Activated CD4-positive, CD25-positive, alpha-beta regulatory T cell treated with anti-CD3 and anti-CD28 coated beads, Interleukin-2, amount 50 U/mL, for 16 hours (primary cell): ENCODE results near the gene PRRC2A.

Experiments
- DNase-seq: peaks from one replicate; pipeline ENCODE4 v3.0.0-alpha.2; 2020; ENCODE audit warnings: low read depth, low spot score

The PRRC2A gene

GRCh38 chr6:31651602-31652191, 31.2 kb downstream of the PRRC2A start:
- DNase-seq, result no peak

DNA sequence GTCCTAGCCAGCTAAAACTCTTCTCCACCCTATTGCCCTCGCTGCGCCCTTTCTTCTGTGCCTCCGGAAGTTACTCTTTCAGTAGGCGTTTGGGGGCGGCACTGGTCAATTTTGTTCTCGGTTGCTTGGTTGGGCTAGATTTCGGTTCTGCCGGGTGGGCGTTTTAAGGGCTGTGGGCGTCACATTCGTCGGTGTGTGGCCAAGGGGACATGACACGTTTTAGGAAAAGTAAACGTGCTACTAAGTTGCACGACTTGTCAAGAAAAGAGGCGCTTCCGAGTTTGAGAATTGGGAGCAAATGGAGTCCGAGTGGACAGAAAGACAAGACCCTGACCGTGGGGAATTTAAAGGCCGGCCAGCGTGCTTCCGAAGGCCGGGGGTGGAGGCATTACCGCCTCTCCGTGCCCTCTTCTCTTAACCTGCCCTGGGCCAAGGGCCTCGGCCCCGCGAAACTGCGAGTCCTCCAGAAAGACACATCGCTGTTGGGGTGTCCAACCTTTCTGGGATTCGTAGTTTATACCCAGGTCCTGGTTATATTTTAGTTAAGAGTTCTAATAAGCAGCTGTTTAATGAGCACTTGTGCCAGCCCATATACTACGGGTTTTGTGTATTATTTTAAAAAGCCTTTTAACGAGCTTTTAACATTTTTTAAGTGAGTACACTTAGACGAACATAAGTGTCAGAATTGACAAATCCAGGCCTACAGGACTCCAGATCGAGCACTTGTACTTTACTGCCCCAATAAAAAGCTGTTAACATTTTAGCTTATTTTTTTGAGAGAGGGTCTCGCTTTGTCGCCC, 32.6 kb downstream of the PRRC2A start:
- DNase-seq, result no peak

- DNase-seq, result no peak
Observed at GRCh38 chr6:31654574-31655348, 34.2 kb downstream of the PRRC2A start.

- no peak for DNase-seq
Observed at GRCh38 chr6:31655349-31656237, 35.1 kb downstream of the PRRC2A start, which contains the start of gene APOM. Gene APOM (plus strand): TSS chr6:31655894. CDS start chr6:31655967, 73 bp downstream.

- DNase-seq, result no peak
Observed at GRCh38 chr6:31657406-31658157, 37.1 kb downstream of the PRRC2A start.

DNA sequence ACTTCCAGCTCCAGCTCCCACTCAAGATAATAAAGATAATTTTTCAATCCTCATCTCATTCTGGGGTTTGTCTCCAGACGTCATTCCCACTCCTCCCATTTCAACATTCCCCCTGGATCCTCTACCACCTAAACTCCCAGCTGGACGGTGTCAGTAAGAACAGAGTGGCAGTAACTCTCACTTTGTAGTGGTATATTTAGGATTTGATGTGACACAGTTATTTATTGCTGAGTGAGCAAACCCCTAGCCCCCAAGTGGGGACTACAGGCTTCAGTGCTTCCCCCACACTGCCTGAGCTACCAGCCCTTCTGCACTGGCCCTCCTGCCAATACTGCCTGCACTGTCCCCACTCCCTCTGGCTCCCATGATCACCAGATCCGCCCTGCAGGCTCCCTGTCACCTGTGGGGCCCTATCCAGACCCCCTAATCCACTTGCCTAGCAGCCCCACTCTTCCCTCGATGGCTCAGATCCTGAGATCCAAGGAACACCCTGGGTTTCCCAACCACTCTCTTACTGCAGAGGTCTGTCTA, 37.7 kb downstream of the PRRC2A start:
- no peak for DNase-seq

GRCh38 chr6:31658983-31659648, 38.6 kb downstream of the PRRC2A start:
- DNase-seq, result no peak

- no peak for DNase-seq
Observed at GRCh38 chr6:31659649-31660380, 39.3 kb downstream of the PRRC2A start.

DNA sequence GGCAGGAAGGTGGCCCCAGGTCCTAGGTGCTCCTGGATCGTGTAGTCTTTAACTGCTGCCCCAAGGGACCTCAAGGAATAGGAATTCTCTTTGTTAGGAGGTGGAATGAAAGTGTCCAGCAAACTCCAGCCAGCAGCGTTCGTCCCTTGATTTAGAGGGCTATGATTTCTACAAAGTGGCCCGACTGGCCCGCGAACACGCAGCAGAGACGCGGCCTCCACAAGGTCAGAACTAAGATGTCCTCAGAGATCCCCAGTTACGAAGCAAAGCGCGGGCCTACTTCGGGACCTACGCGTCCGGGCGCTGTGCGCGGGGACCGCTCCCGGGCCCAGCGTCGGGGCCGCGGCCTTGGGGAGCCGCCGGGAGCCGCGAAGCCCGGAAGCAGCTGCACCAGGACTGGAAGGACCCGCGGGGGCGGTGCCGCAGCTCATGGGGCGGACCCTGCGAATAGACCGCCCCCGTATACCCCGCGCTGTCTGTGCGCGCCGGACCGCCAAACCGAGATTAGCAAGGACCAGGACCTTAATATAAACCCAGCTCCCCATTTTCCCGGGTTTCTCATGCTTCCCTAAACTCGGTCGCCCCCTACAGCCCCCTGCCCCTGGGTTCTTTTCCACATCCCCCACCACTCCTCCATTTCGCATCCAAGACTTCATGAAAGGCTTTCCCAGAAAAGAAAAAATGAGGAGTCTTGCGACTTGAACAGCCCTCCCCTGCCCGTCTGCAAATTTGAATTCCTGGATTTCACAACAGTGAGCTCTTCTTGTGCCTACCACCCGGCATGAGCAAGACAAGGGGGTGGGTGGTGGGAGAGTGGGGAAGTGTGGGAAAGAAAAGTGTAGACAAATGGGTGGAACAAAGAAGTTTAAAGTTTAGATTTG, 40.1 kb downstream of the PRRC2A start, which contains the start of gene C6orf47:
Gene C6orf47, minus strand, starts transcription at position 398 of the 881 bp plus-strand sequence. CDS start 831 bp downstream, outside the sequence.
- peak; percentile 50 for DNase-seq

- no peak for DNase-seq
Observed at GRCh38 chr6:31661262-31662123, 41.0 kb downstream of the PRRC2A start.

- DNase-seq, result no peak
Observed at GRCh38 chr6:31662124-31662723, 41.7 kb downstream of the PRRC2A start.

DNA sequence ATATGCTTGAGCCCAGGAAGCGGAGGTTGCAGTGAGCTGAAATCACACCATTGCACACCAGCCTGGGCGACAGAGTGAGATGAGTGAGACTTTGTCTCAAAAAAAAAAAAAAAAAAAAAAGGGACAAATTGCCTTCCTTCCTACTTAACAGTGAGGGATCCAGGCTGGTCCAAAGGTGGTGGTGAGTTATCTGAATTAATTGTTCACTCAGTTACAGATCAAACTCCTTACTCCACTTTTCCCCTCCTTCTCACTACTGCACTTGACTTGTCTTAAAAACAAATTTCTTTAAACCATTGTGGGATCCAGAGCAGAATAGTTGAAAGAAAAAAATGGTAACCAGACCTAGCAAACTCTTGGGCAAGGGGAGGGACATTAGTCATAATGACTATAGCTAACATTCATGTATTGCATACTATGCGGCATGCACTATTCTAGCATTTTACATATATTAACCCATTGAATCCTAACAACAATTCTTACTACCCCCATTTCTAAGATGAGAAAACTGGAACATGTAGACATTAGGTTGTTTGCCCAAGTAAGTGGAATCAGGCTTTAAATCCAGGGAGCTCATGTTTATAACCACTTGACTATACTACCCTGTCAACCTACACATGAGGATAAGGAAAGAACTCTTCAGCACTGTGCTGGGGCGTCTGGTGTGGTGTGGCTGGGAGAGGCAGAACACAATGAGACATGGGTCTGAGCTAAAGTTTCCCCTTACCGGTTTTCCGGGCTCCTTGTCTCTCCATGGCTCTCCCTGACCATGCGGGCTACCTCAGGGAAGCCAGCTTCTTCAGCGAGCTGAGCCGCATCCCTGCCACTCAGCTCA, 42.8 kb downstream of the PRRC2A start:
- DNase-seq, result no peak

- DNase-seq, result no peak
Observed at GRCh38 chr6:31663961-31664789, 43.7 kb downstream of the PRRC2A start.

GRCh38 chr6:31664790-31665500, 44.4 kb downstream of the PRRC2A start, which contains the start of gene GPANK1:
Gene GPANK1 (minus strand): TSS chr6:31664997. CDS start chr6:31664478, 519 bp downstream.
- DNase-seq, result peak; percentile 85
